Sigmoid colon (tissue), 4 donors: ENCODE results near the gene MOCS1.

Experiments
- CTCF ChIP-seq, 4 experiments: fragments of 450-650 bp in 3 of 4; fragments of 200-600 bp in 1 of 4; IDR thresholded peaks; one replicate each; pipeline ENCODE4 v1.5.1; 2016 to 2019; ENCODE audit warnings: antibody characterized with exemption in 4 of 4, mild to moderate bottlenecking in 3 of 4, moderate library complexity in 2 of 4
- POLR2A ChIP-seq, 2 donors: fragments of 450-650 bp; IDR thresholded peaks; one replicate each; pipeline ENCODE4 v1.6.1; 2016; ENCODE audit warnings: antibody characterized with exemption in 2 of 2, mild to moderate bottlenecking in 2 of 2, moderate library complexity in 2 of 2
- POLR2AphosphoS5 ChIP-seq, 4 donors: sonication (generic); formaldehyde crosslinking; IDR thresholded peaks; one replicate each; pipeline ENCODE4 v1.6.1; 2017; ENCODE audit warnings: antibody characterized with exemption in 4 of 4

GRCh38 chr6:39892490-39893129, 41.7 kb downstream of the MOCS1 start:
- peak; percentile 46 to 69 (median 66) for TF ChIP-seq CTCF (IDR thresholded peaks at IDR 0.05)
- TF ChIP-seq POLR2A (IDR thresholded peaks at IDR 0.05): no peak
- TF ChIP-seq POLR2AphosphoS5 (IDR thresholded peaks at IDR 0.05): no peak
